Stimulated activated CD8-positive, alpha-beta memory T cell treated with anti-CD3 and anti-CD28 coated beads, Interleukin-12 subunit alpha, Interleukin-12 subunit beta, amount 100 ng/mL, for 24 hours (primary cell): ENCODE measurements around the gene SIL1.

Source experiments
- DNase-seq: peaks from one replicate; pipeline ENCODE4 v3.0.0-alpha.2; 2020; ENCODE audit errors: extremely low read depth

SIL1 gene

DNA sequence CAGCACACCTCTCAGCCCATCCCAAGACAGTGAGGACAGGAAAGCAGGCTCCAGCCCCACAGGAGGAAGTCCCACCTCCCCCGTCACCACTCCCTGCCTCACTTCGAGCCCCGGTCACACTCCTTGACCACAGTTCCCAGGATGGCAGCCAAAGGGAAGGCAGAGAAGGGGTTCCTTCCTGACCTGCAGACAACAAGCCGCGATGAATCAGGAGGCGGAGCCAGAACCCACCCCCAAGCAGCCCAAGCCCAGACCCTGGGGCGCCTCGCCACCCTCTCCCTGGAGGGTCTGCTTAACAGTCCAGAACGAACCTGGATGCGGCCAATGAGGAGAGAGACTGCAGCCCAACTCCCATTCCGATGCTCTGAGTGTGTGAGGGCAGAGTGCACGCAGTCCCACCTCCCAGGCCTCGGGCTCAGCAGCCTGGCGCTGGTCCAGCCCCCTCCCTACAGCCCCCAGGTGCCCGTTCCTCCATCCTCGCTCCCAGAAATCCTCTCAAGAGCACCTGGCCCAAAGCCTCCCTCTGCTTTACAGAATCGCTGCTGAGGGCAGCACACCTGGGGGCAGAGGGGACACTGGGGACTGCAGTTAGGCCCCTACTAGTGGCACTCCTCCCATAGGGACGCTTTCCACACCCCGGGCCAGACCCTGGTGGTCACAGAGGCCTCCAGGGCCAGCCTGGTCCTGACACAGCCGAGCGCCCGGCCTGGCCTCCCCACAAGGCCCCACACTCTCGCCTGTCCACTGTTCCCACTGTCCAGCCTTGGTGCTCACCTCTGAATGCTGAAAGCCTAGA, 253.4 kb downstream of the SIL1 start:
- no peak for DNase-seq

DNA sequence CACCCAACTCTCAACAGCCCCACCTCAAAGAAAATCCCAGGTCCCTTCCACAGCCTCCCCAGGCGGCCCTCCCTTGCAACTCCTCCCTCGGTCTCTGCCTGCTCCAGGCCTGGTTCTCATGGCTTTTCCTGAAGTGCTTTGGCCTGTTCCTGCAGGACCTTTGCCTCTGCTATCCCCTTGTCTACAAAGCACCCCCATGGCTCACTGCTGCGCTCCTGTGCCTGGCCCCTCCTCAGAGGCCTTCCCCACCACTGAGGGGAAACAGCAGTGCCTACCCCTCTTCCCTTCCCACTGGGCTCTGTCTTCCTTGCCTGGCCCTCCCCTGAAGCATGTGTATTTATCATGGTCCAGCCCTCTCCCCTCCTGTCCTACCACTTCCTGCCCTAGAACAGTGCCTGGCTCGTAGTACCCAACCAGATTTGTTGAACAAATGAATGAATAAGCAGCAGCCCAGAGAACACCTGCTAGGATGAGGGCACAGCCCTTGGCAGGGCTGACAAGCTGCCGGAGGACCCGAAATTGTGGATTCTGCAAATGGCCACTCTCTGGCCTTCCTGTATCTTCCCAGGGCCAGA, 254.5 kb downstream of the SIL1 start:
- no peak for DNase-seq

DNA sequence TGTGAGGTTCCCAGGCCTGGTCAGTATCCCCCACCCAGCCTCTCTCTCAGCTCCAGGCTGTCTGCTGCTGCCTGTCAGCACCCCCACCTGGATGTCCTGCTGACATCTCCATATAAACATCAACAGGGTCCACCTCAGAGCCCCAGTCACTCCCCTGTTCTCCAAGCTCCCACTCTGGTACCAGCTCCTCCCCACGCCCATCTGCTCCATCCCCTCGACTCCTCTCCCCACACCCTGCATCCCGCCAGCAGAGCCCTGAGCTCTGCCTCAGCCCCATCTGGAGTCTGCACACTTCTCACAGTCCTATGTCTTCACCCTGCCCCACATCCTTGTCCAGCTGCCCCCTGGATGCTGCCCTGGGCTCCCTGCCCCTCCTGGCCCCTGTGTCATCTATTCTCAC, 255.3 kb downstream of the SIL1 start:
- DNase-seq: no peak

DNA sequence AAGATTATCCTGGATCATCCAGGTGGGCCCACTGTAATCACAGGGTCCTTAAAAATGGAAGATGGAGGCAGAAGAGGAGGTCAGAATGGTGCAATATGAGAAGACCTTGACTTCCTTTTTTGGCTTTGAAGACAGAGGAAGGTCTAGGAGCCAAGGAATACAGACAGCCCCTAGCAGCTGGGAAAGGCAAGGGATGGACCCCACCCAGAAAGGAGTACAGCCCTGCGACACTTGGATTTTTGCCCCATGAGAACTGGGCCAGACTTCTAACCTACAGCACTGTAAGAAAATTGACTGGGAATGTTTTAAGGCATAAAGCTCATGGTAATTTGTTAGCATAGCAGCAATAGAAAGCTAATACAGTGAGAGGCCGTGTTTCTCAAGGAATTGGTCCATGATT, 256.1 kb downstream of the SIL1 start:
- no peak for DNase-seq

DNA sequence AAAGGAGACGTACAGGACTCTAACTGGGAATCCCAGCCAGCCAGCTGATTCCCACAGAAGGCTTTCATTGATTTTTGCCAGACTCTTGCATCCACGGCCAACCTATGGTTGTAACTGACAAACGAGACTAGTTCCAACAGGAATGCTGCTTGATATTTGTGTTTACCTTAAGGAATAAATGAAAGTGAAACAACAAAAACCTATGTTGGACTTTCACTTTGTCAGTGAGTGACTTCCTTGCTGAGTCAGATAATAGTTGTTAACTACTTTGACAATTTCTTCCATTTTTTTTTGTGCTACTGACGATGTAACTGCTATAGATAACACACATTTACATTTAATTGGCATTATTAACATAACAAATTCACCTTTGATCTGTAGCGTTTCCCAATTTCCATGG, 259.6 kb downstream of the SIL1 start:
- no peak for DNase-seq

DNA sequence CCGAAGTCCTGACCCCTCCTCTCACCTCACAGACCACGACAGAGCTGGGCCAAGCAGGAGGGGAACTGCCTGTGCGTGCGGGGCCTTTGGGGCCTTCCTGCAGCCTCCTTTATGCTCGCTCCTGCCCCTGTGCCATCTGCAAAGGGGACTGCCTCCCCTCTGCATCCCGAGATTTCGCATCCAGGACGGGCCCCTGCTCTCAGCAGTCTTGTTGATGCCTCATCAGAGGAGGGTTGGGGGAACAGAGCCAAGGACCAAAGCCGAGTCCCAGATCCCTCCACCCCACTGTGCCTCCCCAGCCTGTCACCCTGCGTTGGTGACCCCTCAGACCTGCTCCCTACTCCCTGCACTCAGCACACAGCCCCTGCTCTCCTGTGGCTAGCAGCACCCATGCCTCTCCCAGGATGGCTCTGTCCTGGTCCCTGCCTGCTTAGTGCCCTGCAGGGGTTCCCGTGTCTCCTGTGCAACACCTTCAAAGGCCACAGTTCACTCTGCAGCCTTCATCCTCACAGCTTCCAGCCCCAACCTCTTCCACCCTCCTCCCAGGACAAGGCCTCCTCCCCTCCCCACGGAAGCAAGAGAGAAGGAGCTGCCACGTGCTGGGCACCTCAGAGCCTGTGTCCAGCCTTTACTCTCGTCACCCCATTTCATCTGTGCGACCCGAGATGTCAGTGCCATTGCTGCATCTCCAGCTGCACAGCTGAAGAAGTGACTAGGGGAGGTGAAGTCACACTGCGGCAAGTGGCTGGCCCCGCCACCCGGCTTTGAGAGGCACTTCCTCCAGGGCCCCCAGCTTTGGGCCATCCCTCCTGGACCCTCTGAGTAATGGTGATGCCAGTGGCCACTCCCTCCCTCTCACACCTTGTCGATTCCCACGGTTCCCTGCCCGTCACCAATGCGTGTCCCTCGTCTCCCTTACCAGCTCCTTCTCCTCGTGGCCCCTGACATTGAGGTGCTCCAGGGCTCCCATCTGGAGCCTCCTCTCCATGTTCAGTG, 260.5 kb downstream of the SIL1 start:
- DNase-seq: no peak

DNA sequence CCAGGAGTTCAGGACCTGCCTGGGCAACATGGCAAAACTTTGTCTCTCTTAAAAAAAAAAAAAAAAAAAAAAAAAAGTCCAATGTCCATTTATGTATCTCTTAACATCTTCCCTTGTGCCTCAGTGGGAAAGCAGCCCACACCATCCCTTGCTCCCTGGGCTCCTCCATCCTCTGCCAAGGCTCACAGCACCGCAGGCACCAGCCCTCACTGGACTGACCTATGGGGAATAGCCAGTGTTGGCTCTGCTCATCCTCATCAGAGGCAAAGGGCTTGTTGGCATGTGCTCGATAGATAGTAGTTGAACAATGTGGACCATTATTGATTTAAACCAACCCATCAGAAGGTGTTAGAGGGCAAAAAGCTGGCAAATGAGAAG, 261.2 kb downstream of the SIL1 start:
- no peak for DNase-seq

DNA sequence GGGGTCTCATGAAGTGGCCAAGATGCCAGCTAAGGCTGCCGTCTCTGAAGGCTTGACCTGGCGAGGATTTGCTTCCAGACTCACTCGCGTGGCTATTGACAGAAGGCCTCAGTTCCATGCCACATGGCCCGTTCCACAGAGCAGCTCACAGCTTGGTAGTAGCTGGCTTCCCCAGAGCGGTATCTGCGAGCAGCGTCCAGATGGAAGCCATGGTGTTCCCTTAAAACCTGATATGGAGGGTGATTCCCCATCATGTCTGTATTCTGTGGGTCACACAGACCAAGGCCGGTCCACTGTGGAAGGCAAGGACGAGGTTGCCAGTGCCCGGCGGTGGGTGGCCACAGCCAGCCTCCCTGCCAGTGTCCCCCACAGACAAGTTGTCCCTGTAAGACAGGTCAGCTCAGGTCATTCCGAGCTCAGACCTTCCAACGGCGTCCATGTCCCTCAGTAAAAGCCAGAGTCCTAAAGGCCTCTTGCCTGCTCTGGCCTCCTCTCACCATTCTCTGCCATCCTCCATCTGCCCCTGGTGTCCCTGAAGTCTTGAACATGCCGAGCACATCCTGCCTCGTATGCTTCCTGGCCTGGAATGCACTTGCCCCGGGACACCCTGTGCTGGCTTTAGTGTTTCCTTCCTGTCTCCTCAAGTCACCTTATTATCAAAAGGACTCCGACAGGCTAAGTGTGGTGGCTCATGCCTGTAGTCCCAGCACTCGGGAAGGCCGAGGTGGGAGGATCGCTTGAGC, 261.8 kb downstream of the SIL1 start:
- DNase-seq: no peak

DNA sequence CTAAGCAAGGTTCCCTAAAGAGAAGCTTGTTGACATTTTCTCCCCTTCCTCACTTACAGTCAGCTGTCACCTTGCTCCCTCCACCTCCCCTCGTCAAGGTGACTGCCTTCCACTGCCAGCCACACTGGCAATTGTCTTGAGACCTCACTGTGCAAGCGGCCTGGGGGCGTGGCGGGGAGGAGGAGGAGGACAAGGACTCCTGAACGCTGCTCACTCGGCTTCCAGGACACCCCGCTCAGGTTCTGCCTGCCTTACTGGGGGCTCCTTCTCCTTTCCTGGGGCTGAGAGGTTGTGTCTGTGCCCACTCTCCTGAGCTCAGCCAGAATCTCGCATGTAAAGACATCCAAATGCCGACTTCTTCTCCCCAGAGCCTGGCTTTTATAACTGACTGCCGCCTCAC, 262.7 kb downstream of the SIL1 start:
- no peak for DNase-seq

DNA sequence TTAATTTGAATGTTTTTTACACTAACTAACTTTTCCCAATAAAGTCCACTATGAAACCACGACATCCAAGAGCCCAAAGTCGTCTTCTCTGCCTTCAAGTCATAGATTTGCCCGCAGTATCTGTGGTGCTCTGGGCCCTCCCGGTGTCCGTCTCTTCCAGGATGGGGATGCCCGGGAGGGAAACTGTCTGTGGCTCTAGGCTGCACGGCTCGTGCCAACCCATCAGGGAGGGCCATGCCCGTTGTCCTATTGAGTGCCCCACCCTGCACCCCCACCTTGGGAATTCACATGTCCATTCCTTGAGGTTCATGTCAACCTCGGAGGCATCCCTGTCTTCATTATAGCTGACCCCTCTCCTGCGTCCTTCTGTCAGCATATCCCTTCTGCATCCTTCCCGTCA, 263.2 kb downstream of the SIL1 start:
- no peak for DNase-seq

DNA sequence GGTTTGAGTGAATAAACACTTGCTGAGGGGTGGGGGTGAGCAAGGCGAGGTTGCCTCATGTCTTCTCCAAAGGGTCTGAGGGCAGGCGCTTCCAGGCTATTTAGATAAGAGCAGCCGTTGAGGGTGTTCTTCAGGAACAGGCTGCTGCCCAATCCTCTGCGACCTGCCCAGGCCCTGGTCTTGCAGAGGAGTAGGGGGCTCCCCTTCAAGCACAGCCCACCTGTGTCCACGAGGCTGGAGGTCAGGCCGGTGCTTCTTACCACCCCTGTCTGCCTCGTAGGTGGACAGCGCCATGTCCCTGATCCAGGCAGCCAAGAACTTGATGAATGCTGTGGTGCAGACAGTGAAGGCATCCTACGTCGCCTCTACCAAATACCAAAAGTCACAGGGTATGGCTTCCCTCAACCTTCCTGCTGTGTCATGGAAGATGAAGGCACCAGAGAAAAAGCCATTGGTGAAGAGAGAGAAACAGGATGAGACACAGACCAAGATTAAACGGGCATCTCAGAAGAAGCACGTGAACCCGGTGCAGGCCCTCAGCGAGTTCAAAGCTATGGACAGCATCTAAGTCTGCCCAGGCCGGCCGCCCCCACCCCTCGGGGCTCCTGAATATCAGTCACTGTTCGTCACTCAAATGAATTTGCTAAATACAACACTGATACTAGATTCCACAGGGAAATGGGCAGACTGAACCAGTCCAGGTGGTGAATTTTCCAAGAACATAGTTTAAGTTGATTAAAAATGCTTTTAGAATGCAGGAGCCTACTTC, 264.5 kb downstream of the SIL1 start:
- DNase-seq: no peak

DNA sequence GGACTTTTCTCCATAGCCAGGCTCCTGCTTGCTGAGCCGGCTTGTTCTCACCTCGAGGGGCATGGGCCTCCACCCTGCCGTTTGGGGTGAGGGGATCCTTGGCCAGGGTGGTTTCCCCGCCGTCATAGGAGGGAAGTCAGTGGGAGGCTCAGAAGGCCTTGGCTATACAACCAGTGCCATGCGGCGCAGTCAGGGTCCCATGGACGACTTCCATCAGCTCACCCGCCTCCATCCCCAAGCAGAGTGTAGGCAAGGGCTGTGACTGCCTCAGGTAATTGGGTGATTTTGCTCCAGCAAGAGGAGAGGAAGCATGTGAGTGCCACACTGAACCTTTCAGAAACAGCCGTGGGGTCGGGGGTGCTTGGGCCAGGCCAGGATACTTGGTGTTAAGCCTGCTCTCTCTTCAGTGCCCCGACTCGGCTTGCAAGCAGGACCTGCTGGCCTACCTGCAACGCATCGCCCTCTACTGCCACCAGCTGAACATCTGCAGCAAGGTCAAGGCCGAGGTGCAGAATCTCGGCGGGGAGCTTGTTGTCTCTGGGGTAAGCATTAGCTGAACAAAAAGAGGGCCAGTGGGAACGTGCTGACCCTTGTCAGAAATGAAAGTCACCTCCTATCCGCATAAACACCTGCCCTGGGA, 265.9 kb downstream of the SIL1 start:
- no peak for DNase-seq

DNA sequence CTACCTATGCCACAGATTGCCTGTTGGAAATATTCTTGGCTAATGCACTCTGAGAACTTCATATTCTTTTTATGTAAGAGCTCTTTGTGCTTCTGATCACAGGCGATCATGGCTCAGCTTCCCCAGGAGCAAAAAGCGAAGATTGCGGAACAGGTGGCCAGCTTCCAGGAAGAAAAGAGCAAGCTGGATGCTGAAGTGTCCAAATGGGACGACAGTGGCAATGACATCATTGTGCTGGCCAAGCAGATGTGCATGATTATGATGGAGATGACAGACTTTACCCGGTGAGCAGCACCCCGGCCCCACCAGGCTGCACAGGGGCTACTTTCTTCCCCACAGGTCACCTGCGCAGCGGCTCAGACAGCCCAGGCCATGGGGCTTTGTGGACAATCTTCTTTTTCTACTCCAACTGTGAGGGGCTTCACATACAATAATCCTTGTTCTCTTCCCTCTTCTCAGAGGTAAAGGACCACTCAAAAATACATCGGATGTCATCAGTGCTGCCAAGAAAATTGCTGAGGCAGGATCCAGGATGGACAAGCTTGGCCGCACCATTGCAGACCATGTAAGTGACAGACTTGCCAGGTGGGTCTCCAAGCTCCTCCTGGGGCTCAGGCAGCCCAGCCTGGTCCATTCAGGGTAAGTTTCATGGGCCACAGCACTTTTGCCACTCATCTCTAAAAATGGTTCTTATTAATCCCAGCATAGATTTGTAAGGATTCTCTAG, 267.6 kb downstream of the SIL1 start:
- no peak for DNase-seq

DNA sequence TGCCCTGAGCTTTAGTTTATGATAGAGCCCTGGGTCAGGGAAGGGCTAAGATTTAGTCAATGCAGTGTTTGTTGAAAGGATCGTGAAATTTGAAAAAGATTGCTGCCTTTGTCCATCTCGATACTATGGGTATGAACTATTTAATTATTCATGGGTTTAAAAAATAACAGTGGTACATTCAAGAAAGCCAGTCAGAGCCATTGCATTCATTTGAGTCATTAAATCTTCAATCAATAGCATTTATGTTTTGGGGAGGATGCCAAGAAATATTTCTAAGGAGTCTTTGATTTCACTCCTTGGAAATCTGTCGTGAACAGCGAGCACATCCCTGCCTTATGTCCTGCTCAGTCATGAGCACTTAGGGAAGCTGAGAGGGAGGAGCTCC, 268.6 kb downstream of the SIL1 start:
- no peak for DNase-seq

DNA sequence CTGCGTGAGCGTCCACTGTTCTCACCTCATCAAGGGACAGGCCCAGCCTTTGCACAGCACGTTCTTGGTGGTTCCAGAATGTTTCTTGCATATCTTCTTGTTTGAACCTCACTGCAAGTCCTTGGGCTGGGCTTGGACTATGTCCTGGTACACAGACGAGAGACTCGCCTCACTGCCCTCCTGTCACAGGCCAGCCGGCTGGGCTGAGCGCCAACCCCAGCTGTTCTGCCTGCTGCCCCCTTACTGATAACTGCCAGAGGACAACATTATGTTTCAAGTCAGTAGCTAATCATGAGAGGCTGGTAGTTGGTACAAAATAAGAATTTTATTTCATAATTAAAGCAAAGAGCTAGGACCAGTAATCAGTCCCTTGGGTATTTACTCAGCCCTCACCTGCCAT, 270.2 kb downstream of the SIL1 start:
- DNase-seq: no peak

DNA sequence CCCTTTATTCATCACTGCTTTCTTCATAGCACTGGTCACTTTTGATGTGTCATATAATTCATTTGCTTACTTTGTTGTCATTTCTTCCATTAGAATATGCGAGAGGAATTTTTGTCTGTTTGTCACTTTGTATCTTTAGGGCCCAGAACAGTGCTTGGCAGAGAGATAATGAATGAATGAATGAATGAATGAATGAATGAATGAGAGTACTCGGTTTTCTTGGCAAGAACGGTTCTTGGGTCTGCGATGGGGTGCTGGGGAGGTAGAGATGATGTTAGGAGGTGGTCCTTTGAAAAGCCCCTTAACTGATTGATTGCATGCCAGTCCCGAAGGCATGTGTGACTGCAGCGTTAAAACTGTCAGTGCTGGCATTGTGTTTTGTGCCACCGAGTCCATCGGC, 270.6 kb downstream of the SIL1 start:
- no peak for DNase-seq

DNA sequence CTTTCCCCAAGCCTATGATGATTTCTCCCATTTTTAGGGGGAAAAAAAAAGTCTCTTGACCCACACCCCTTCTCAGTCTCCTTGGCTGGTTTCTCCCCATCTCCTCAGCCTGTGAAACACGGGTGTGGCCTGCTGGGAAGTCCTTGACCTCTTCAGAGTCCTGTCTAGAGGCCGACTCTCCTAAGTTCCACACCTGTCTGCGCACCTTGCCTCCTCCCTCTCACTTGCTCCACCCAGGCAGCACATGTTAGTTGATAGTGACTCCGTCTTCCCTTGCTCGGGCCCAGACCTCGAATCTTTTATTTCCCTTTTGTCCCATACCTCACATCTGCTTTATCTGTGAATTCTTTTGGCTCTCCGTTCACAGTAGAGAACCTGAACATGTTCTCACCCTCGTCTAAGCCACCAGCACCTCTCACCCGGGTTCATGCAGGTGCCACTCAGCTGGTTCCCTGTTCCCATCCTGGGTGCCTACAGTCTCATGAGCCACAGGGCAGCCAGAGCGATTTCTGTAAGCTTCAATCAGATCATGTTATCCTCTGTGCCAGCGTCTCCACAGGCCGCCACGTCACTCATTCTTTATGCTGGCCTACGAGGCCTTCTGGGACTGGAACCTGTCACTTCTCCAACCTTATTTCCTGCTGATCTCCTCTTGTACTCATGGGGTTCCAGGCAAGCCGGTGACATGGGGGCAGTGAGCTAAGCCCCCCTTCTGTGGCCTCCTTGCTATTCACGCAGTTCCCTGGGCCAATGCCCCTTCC, 271.3 kb downstream of the SIL1 start:
- no peak for DNase-seq

DNA sequence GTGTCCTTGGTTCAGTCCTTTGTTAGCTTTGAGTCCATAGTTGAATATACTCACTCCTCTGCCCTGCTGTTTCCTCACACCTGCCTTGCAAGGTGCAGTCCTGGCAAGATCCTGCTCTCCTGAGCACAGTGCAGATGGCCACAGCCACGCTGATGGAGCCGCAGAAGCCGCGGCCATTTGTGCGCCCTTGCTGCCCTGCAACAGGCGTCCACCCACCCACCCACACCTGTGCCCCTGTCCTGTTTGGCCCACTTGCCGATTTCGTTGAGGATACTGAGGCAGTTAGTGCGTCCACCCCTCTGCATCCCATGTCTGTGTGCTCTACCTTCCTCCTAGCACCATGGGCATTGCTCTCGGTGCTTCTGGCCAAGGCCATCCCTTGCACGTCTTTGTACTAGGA, 271.9 kb downstream of the SIL1 start:
- DNase-seq: no peak

DNA sequence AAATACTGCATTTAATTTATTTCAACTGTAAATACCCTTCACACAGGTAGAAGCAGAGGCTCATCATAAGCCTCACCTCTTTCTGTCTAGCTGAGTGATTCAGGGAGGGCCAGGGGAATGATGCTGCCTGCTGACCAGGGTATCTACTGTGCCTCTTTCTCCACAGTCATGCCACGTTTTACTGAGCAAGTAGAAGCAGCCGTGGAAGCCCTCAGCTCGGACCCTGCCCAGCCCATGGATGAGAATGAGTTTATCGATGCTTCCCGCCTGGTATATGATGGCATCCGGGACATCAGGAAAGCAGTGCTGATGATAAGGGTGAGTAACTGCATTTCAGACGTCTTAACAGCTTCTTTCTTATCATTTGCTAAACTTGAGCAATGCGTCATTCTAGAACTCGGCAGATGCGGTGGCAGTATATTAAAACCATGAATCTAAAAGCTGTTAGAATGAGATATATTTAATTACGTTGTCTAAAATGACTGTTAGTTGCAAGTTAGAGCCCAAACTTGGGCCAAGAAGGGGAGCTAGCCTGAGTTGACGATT, 273.0 kb downstream of the SIL1 start:
- DNase-seq: no peak
